RWPE1 (cell line): ENCODE results near the gene SSBP2.

Experiments
- CTCF ChIA-PET: fragments of 350-600 bp; sonication (Branson Sonifier 250); formaldehyde crosslinking; extraction: SDS; loops from one replicate; lab custom pipeline; 2021; lab: Yijun Ruan, JAX
- POLR2A ChIA-PET: fragments of 400-600 bp; formaldehyde crosslinking; extraction: SDS; loops from one replicate; lab custom pipeline; 2020; ENCODE audit warnings: antibody characterized with exemption; ENCODE audit not compliant: low non-redundant PET; lab: Yijun Ruan, JAX
- DNase-seq: peaks from one replicate; pipeline ENCODE4 v3.0.0; 2012; ENCODE audit warnings: low spot score
- H3K27ac ChIP-seq: fragments of 450-650 bp; 2 replicates; pipeline ENCODE4 v1.5.1; 2017
- TF ChIP-seq, protein P1 (sequence below): fragments of 450-650 bp; conservative IDR thresholded peaks from 2 replicates; pipeline ENCODE4 v1.5.1; 2017; ENCODE audit warnings: low read depth, mild to moderate bottlenecking

The SSBP2 gene

GRCh38 chr5:81370912-81371311, 380.0 kb downstream of the SSBP2 start:
- ChIA-PET POLR2A (no interaction called here), CTCF (no interaction called here)
- no peak for DNase-seq
- H3K27ac ChIP-seq: no peak overlapping the region
- TF ChIP-seq, protein P1, sequence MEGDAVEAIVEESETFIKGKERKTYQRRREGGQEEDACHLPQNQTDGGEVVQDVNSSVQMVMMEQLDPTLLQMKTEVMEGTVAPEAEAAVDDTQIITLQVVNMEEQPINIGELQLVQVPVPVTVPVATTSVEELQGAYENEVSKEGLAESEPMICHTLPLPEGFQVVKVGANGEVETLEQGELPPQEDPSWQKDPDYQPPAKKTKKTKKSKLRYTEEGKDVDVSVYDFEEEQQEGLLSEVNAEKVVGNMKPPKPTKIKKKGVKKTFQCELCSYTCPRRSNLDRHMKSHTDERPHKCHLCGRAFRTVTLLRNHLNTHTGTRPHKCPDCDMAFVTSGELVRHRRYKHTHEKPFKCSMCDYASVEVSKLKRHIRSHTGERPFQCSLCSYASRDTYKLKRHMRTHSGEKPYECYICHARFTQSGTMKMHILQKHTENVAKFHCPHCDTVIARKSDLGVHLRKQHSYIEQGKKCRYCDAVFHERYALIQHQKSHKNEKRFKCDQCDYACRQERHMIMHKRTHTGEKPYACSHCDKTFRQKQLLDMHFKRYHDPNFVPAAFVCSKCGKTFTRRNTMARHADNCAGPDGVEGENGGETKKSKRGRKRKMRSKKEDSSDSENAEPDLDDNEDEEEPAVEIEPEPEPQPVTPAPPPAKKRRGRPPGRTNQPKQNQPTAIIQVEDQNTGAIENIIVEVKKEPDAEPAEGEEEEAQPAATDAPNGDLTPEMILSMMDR: no peak

GRCh38 chr5:81365541-81365940, 385.4 kb downstream of the SSBP2 start:
- ChIA-PET CTCF (interaction anchor here (0.6 to 1.1 kb wide), 3 partner anchors 22 to 869 kb away, joined by 3 to 4 read pairs (median 3); no protein-coding TSS in a partner anchor), POLR2A (no interaction called here)
- no peak overlapping the region for H3K27ac ChIP-seq
- TF ChIP-seq, protein P1: no peak
- no peak for DNase-seq

GRCh38 chr5:81363093-81363871, 387.6 kb downstream of the SSBP2 start:
- no peak overlapping the region for H3K27ac ChIP-seq
- TF ChIP-seq, protein P1: no peak
- ChIA-PET CTCF (interaction anchor here (1.0 kb wide), 1 partner anchor 744 kb away, joined by 3 read pairs; no protein-coding TSS in a partner anchor), POLR2A (no interaction called here)
- no peak for DNase-seq
